OCI-LY7 (cell line): Measurements from ENCODE around the gene CCDC59. TPM values are rescaled to one million over a fixed set of nuclear protein-coding genes. Genes with fewer than 3 reads are reported as not detected.

Experiments used
- BruUV-seq: library from RNA; stranded (reverse); fragments of 400-500 nt; replicated peaks from 2 replicates; lab custom pipeline; 2021; lab: Mats Ljungman, UMichigan
- CTCF ChIA-PET: fragments of 300-600 bp; sonication (Branson Sonifier 250); formaldehyde crosslinking; loops from one replicate; lab custom pipeline; 2022; ENCODE audit warnings: antibody characterized with exemption; ENCODE audit not compliant: unreplicated experiment; lab: Charles Lee
- POLR2A ChIA-PET: fragments of 300-600 bp; sonication (Branson Sonifier 250); formaldehyde crosslinking; loops from one replicate; lab custom pipeline; 2022; ENCODE audit warnings: antibody characterized with exemption; lab: Charles Lee
- DNase-seq: peaks from one replicate; pipeline ENCODE4 v3.0.0-alpha.2; 2015; ENCODE audit warnings: low spot score
- H2AFZ ChIP-seq: fragments of 200-600 bp; sonication (generic), shearing (Covaris generic); 2 replicates; pipeline ENCODE4 v1.6.1; 2014; ENCODE audit warnings: mild to moderate bottlenecking, antibody characterized with exemption, low read length, moderate library complexity
- H3K27ac ChIP-seq: fragments of 200-600 bp; sonication (generic); 2 replicates; pipeline ENCODE4 v1.5.1; 2014; ENCODE audit warnings: mixed run types, low read depth, mild to moderate bottlenecking, moderate library complexity, low read length, inconsistent platforms; ENCODE audit not compliant: poor library complexity, severe bottlenecking
- H3K36me3 ChIP-seq: fragments of 200-600 bp; sonication (generic); 2 replicates; pipeline ENCODE4 v1.6.1; 2014; ENCODE audit warnings: mild to moderate bottlenecking, antibody characterized with exemption, low read length, moderate library complexity, mixed read lengths; ENCODE audit not compliant: insufficient read depth
- H3K4me1 ChIP-seq: fragments of 200-600 bp; sonication (generic); 2 replicates; pipeline ENCODE4 v1.5.1; 2014; ENCODE audit warnings: mild to moderate bottlenecking, low read length; ENCODE audit not compliant: insufficient read depth, poor library complexity, severe bottlenecking
- H3K4me2 ChIP-seq: fragments of 200-600 bp; sonication (generic); 2 replicates; pipeline ENCODE4 v1.6.1; 2014; ENCODE audit warnings: mild to moderate bottlenecking, low read length
- H3K4me3 ChIP-seq: fragments of 200-600 bp; sonication (generic); 2 replicates; pipeline ENCODE4 v1.5.1; 2014; ENCODE audit warnings: mild to moderate bottlenecking, low read depth, low read length; ENCODE audit not compliant: poor library complexity, severe bottlenecking
- H3K79me2 ChIP-seq: fragments of 200-600 bp; sonication (generic); 2 replicates; pipeline ENCODE4 v1.6.1; 2016; ENCODE audit warnings: low read depth, mild to moderate bottlenecking, low read length, moderate library complexity, mixed read lengths; ENCODE audit not compliant: insufficient read depth
- H3K9me2 ChIP-seq: fragments of 200-600 bp; sonication (generic); 2 replicates; pipeline ENCODE4 v1.6.1; 2016; ENCODE audit warnings: mild to moderate bottlenecking, low read length, mixed read lengths; ENCODE audit not compliant: insufficient read depth
- H3K9me3 ChIP-seq: fragments of 200-600 bp; sonication (generic); 2 replicates; pipeline ENCODE4 v1.6.1; 2014; ENCODE audit warnings: mild to moderate bottlenecking, mixed run types, low read length, mixed read lengths
- H4K20me1 ChIP-seq: fragments of 200-600 bp; sonication (generic); 2 replicates; pipeline ENCODE4 v1.6.1; 2014; ENCODE audit warnings: mild to moderate bottlenecking, antibody characterized with exemption, low read length, moderate library complexity, mixed read lengths; ENCODE audit not compliant: insufficient read depth
- EZH2phosphoT487 ChIP-seq: fragments of 200-600 bp; sonication (generic); IDR thresholded peaks from 2 replicates; pipeline ENCODE4 v1.6.1; 2018; ENCODE audit warnings: low read depth, borderline replicate concordance, mild to moderate bottlenecking, mixed run types, antibody characterized with exemption, low read length, moderate library complexity, mixed read lengths
- intact Hi-C: fragments of 100-400 bp; cut with micrococcal nuclease; formaldehyde crosslinking; loops from one replicate; pipeline ENCODE4 v1.10.0; 2022; ENCODE audit not compliant: unreplicated experiment
- total RNA-seq, 2 experiments: library from RNA; depleted of rRNA in 1 of 2; stranded (reverse); fragments of >200 nt in 1 of 2; shearing (Covaris generic) in 1 of 2; gene quantifications; 2 replicates each; pipeline ENCODE4 v1.2.3, GENCODE V29; 2014 to 2022
- TF ChIP-seq, protein P1 (sequence below): fragments of 200-600 bp; sonication (generic); conservative IDR thresholded peaks from 2 replicates; pipeline ENCODE4 v1.5.1; 2014; ENCODE audit warnings: mild to moderate bottlenecking, antibody characterized with exemption, low read length, moderate library complexity, mixed read lengths

The CCDC59 gene
- total RNA-seq, 2 experiments from 2014 or later = 55.0 to 76.0 TPM

GRCh38 chr12:82325540-82326336 lies 32.4 kb downstream of the CCDC59 start:
- no peaks in the 10 kb centered on the region for H3K9me3 ChIP-seq
- no peaks in the 10 kb centered on the region for H3K79me2 ChIP-seq
- H3K36me3 ChIP-seq = no peaks in the 10 kb centered on the region
- no peak overlapping the region for H3K27ac ChIP-seq
- intact Hi-C loops = loop anchor here (2.0 kb wide), 1 partner anchor 681 kb away; no protein-coding TSS in a partner anchor
- no TSS peak for BruUV-seq
- no peak overlapping the region for H2AFZ ChIP-seq
- no peaks in the 10 kb centered on the region for H3K4me1 ChIP-seq
- ChIA-PET POLR2A (no interaction called here), CTCF (no interaction called here)
- no peak for DNase-seq
- TF ChIP-seq EZH2phosphoT487 = no peak
- TF ChIP-seq, protein P1, sequence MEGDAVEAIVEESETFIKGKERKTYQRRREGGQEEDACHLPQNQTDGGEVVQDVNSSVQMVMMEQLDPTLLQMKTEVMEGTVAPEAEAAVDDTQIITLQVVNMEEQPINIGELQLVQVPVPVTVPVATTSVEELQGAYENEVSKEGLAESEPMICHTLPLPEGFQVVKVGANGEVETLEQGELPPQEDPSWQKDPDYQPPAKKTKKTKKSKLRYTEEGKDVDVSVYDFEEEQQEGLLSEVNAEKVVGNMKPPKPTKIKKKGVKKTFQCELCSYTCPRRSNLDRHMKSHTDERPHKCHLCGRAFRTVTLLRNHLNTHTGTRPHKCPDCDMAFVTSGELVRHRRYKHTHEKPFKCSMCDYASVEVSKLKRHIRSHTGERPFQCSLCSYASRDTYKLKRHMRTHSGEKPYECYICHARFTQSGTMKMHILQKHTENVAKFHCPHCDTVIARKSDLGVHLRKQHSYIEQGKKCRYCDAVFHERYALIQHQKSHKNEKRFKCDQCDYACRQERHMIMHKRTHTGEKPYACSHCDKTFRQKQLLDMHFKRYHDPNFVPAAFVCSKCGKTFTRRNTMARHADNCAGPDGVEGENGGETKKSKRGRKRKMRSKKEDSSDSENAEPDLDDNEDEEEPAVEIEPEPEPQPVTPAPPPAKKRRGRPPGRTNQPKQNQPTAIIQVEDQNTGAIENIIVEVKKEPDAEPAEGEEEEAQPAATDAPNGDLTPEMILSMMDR = no peak
- H3K4me2 ChIP-seq = no peak overlapping the region
- H3K4me3 ChIP-seq = no peak overlapping the region
- H3K9me2 ChIP-seq = no peaks in the 10 kb centered on the region
- no peaks in the 10 kb centered on the region for H4K20me1 ChIP-seq

DNA sequence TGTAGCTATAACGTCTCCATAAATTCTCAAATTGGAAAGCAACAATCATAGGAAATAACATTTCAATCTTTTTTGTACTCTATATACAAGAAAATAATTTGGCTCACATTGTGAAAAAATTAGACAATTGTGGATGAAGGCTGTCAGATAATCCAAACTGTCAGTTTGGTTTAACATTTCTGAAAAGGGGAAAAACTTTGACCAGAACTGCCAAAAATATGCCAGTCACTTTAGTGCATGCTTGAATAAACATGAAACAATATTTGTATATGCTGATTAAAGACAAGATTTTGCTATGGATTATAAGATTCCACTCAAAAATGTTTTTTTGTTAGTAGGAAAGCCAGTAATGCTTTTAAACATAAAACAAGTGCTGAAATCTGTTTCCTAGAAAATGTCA lies 38.9 kb downstream of the CCDC59 start:
- Histone ChIP-seq H3K4me1 (no peaks in the 10 kb centered on the region), H3K36me3 (no peaks in the 10 kb centered on the region), H3K27ac (no peak overlapping the region), H4K20me1 (no peaks in the 10 kb centered on the region), H3K4me3 (no peak overlapping the region), H2AFZ (no peak overlapping the region), H3K9me3 (no peaks in the 10 kb centered on the region), H3K9me2 (no peaks in the 10 kb centered on the region), H3K79me2 (no peaks in the 10 kb centered on the region), H3K4me2 (no peak overlapping the region)
- DNase-seq = no peak
- CTCF ChIA-PET = no interaction called here
- TF ChIP-seq, protein P1 = no peak
- no peak for TF ChIP-seq EZH2phosphoT487
- intact Hi-C loops = no loop called here
- BruUV-seq = no TSS peak
- POLR2A ChIA-PET = interaction anchor here (0.7 kb wide), 1 partner anchor 354 kb away, joined by 3 read pairs; no protein-coding TSS in a partner anchor

GRCh38 chr12:82314406-82314892 lies 43.7 kb downstream of the CCDC59 start:
- H3K4me2 ChIP-seq = no peak overlapping the region

More at GRCh38 chr12:82314406-82314892, 43.7 kb downstream of the CCDC59 start:
- H3K36me3 ChIP-seq = no peaks in the 10 kb centered on the region
- no peaks in the 10 kb centered on the region for H4K20me1 ChIP-seq
- no peaks in the 10 kb centered on the region for H3K9me2 ChIP-seq
- intact Hi-C loops = no loop called here
- H2AFZ ChIP-seq = no peak overlapping the region
- no peaks in the 10 kb centered on the region for H3K9me3 ChIP-seq
- H3K4me1 ChIP-seq = no peaks in the 10 kb centered on the region
- H3K79me2 ChIP-seq = no peaks in the 10 kb centered on the region
- ChIA-PET CTCF (no interaction called here), POLR2A (no interaction called here)
- BruUV-seq = no TSS peak
- TF ChIP-seq EZH2phosphoT487 = no peak
- TF ChIP-seq, protein P1 = no peak
- no peak for DNase-seq
- no peak overlapping the region for H3K4me3 ChIP-seq
- H3K27ac ChIP-seq = no peak overlapping the region
